Measurements from ENCODE around the gene TYW5. TPM values are rescaled to one million over a fixed set of nuclear protein-coding genes. Genes with fewer than 3 reads are reported as not detected.

TYW5 gene
- total RNA-seq, 1 experiment from 2014 or later = 11.8 TPM

GRCh38 chr2:199951023-199951422, 4.3 kb downstream of the TYW5 start:
- no peak for DNase-seq

GRCh38 chr2:199950396-199950795, 4.9 kb downstream of the TYW5 start:
- H3K9me3 ChIP-seq (replicated peaks) = no peaks in the 10 kb centered on the region
- no peak overlapping the region for H3K4me3 ChIP-seq
- H3K27me3 ChIP-seq = no peaks in the 10 kb centered on the region
- DNase-seq = no peak
- no peak overlapping the region for H3K27ac ChIP-seq
- H3K4me1 ChIP-seq = no peaks in the 10 kb centered on the region
- H3K36me3 ChIP-seq = peaks cover 44% of the 10 kb centered on the region

More at GRCh38 chr2:199951023-199951422, 4.3 kb downstream of the TYW5 start:
- no peak overlapping the region for H3K27ac ChIP-seq
- no peaks in the 10 kb centered on the region for H3K4me1 ChIP-seq
- H3K27me3 ChIP-seq = no peaks in the 10 kb centered on the region
- H3K36me3 ChIP-seq = peaks cover 37% of the 10 kb centered on the region
- H3K9me3 ChIP-seq (replicated peaks) = no peaks in the 10 kb centered on the region
- no peak overlapping the region for H3K4me3 ChIP-seq

- Histone ChIP-seq H3K36me3 (peaks cover 62% of the 10 kb centered on the region), H3K4me3 (no peak overlapping the region), H3K4me1 (no peaks in the 10 kb centered on the region), H3K27me3 (no peaks in the 10 kb centered on the region), H3K9me3 (replicated peaks) (no peaks in the 10 kb centered on the region), H3K27ac (no peak overlapping the region)
- no peak for DNase-seq
Observed at GRCh38 chr2:199946836-199947235, 8.5 kb downstream of the TYW5 start.

GRCh38 chr2:199946196-199946595, 9.1 kb downstream of the TYW5 start:
- Histone ChIP-seq H3K36me3 (peaks cover 62% of the 10 kb centered on the region), H3K27ac (no peak overlapping the region), H3K9me3 (replicated peaks) (no peaks in the 10 kb centered on the region), H3K4me1 (no peaks in the 10 kb centered on the region), H3K27me3 (no peaks in the 10 kb centered on the region), H3K4me3 (no peak overlapping the region)
- no peak for DNase-seq

- no peak overlapping the region for H3K4me3 ChIP-seq
- H3K9me3 ChIP-seq (replicated peaks) = no peaks in the 10 kb centered on the region
- DNase-seq = no peak
- no peaks in the 10 kb centered on the region for H3K27me3 ChIP-seq
- H3K4me1 ChIP-seq = no peaks in the 10 kb centered on the region
- H3K27ac ChIP-seq = no peak overlapping the region
- peaks cover 66% of the 10 kb centered on the region for H3K36me3 ChIP-seq
Observed at GRCh38 chr2:199943373-199943772, 11.9 kb downstream of the TYW5 start.

GRCh38 chr2:199940373-199940772, 14.9 kb downstream of the TYW5 start:
- Histone ChIP-seq H3K9me3 (replicated peaks) (no peaks in the 10 kb centered on the region), H3K27me3 (no peaks in the 10 kb centered on the region), H3K36me3 (peaks cover 59% of the 10 kb centered on the region), H3K4me3 (no peak overlapping the region), H3K27ac (no peak overlapping the region), H3K4me1 (no peaks in the 10 kb centered on the region)
- DNase-seq = peak in 1 of 2 experiments; percentile 44

- H3K27ac ChIP-seq = no peak overlapping the region
- no peak overlapping the region for H3K4me3 ChIP-seq
- peaks cover 6% of the 10 kb centered on the region; the same call in 1 of the 2 replicates for H3K4me1 ChIP-seq
- peaks cover 74% of the 10 kb centered on the region for H3K36me3 ChIP-seq
- H3K9me3 ChIP-seq (replicated peaks) = no peaks in the 10 kb centered on the region
- H3K27me3 ChIP-seq = no peaks in the 10 kb centered on the region
- DNase-seq = no peak
Observed at GRCh38 chr2:199936554-199936953, 18.7 kb downstream of the TYW5 start.

GRCh38 chr2:199933466-199933865, 21.8 kb downstream of the TYW5 start:
- Histone ChIP-seq H3K4me1 (peaks cover 6% of the 10 kb centered on the region; the same call in 1 of the 2 replicates), H3K36me3 (peaks cover 66% of the 10 kb centered on the region), H3K27me3 (no peaks in the 10 kb centered on the region), H3K27ac (no peak overlapping the region), H3K9me3 (replicated peaks) (no peaks in the 10 kb centered on the region), H3K4me3 (no peak overlapping the region)
- no peak for DNase-seq

GRCh38 chr2:199932312-199932855, 22.9 kb downstream of the TYW5 start:
- no peaks in the 10 kb centered on the region for H3K9me3 ChIP-seq (replicated peaks)
- H3K36me3 ChIP-seq = peaks cover 71% of the 10 kb centered on the region
- H3K4me3 ChIP-seq = no peak overlapping the region
- peak; percentile 75 to 79 for DNase-seq
- H3K27ac ChIP-seq = peak overlapping the region; percentile 13; the same call in 1 of the 2 replicates
- peaks cover 6% of the 10 kb centered on the region; the same call in 1 of the 2 replicates for H3K4me1 ChIP-seq
- H3K27me3 ChIP-seq = no peaks in the 10 kb centered on the region

GRCh38 chr2:199929262-199929661, 26.0 kb downstream of the TYW5 start:
- peaks cover 71% of the 10 kb centered on the region for H3K36me3 ChIP-seq
- H3K4me3 ChIP-seq = no peak overlapping the region
- no peaks in the 10 kb centered on the region for H3K27me3 ChIP-seq
- no peak for DNase-seq
- H3K9me3 ChIP-seq (replicated peaks) = no peaks in the 10 kb centered on the region
- H3K27ac ChIP-seq = no peak overlapping the region
- peaks cover 6% of the 10 kb centered on the region; the same call in 1 of the 2 replicates for H3K4me1 ChIP-seq

- Histone ChIP-seq H3K4me1 (peaks cover 6% of the 10 kb centered on the region; the same call in 1 of the 2 replicates), H3K36me3 (peaks cover 64% of the 10 kb centered on the region), H3K27ac (no peak overlapping the region), H3K4me3 (no peak overlapping the region), H3K27me3 (no peaks in the 10 kb centered on the region), H3K9me3 (replicated peaks) (no peaks in the 10 kb centered on the region)
- DNase-seq = no peak
Observed at GRCh38 chr2:199928626-199929025, 26.7 kb downstream of the TYW5 start.

- no peak for DNase-seq
- Histone ChIP-seq H3K4me1 (peaks cover 6% of the 10 kb centered on the region; the same call in 1 of the 2 replicates), H3K27ac (no peak overlapping the region), H3K36me3 (peaks cover 60% of the 10 kb centered on the region), H3K9me3 (replicated peaks) (no peaks in the 10 kb centered on the region), H3K4me3 (no peak overlapping the region), H3K27me3 (no peaks in the 10 kb centered on the region)
Observed at GRCh38 chr2:199928226-199928625, 27.1 kb downstream of the TYW5 start.

GRCh38 chr2:199926806-199927205, 28.5 kb downstream of the TYW5 start:
- H3K27ac ChIP-seq = no peak overlapping the region
- H3K4me1 ChIP-seq = no peaks in the 10 kb centered on the region
- H3K36me3 ChIP-seq = peaks cover 54% of the 10 kb centered on the region
- no peak overlapping the region for H3K4me3 ChIP-seq
- H3K9me3 ChIP-seq (replicated peaks) = no peaks in the 10 kb centered on the region
- H3K27me3 ChIP-seq = no peaks in the 10 kb centered on the region
- DNase-seq = no peak

GRCh38 chr2:199923924-199924323, 31.4 kb downstream of the TYW5 start:
- H3K27ac ChIP-seq = no peak overlapping the region
- H3K9me3 ChIP-seq (replicated peaks) = no peaks in the 10 kb centered on the region
- no peak for DNase-seq
- H3K36me3 ChIP-seq = peaks cover 54% of the 10 kb centered on the region
- no peaks in the 10 kb centered on the region for H3K27me3 ChIP-seq
- no peaks in the 10 kb centered on the region for H3K4me1 ChIP-seq
- no peak overlapping the region for H3K4me3 ChIP-seq

GRCh38 chr2:199922856-199923255, 32.4 kb downstream of the TYW5 start:
- Histone ChIP-seq H3K4me1 (no peaks in the 10 kb centered on the region), H3K27me3 (no peaks in the 10 kb centered on the region), H3K9me3 (replicated peaks) (no peaks in the 10 kb centered on the region), H3K27ac (no peak overlapping the region), H3K36me3 (peaks cover 61% of the 10 kb centered on the region), H3K4me3 (no peak overlapping the region)
- DNase-seq = no peak

- Histone ChIP-seq H3K4me3 (no peak overlapping the region), H3K36me3 (peaks cover 54% of the 10 kb centered on the region), H3K27me3 (no peaks in the 10 kb centered on the region), H3K27ac (no peak overlapping the region), H3K9me3 (replicated peaks) (no peaks in the 10 kb centered on the region; the same call in 1 of the 2 replicates), H3K4me1 (no peaks in the 10 kb centered on the region)
- DNase-seq = no peak
Observed at GRCh38 chr2:199916980-199917379, 38.3 kb downstream of the TYW5 start.

Data from SJCRH30 (cell line).